GM20431 (cell line): ENCODE results near the gene TNNI3K.

Source experiments
- in situ Hi-C: fragments of 300-500 bp; cut with MseI, MboI; formaldehyde crosslinking; loops from one replicate; pipeline ENCODE4 v1.15.0; 2020; ENCODE audit warnings: low sequenced_read_pairs; ENCODE audit not compliant: unreplicated experiment

Gene TNNI3K

GRCh38 chr1:74480068-74480467, 244.9 kb downstream of the TNNI3K start:
- in situ Hi-C loops: no loop called here

GRCh38 chr1:74481607-74482006, 246.4 kb downstream of the TNNI3K start:
- in situ Hi-C loops: no loop called here

- in situ Hi-C loops: no loop called here
These were observed 250.4 kb downstream of the TNNI3K start for GRCh38 chr1:74485622-74486021.

GRCh38 chr1:74486036-74486435, 250.8 kb downstream of the TNNI3K start:
- in situ Hi-C loops: no loop called here

- in situ Hi-C loops: no loop called here
These were observed 261.5 kb downstream of the TNNI3K start for GRCh38 chr1:74496669-74497068.

GRCh38 chr1:74498901-74499300, 263.7 kb downstream of the TNNI3K start:
- in situ Hi-C loops: no loop called here

- in situ Hi-C loops: loop anchor here (25.0 kb wide), 1 partner anchor 185 kb away; no protein-coding TSS in a partner anchor
These were observed 267.2 kb downstream of the TNNI3K start for GRCh38 chr1:74502432-74502831.

- in situ Hi-C loops: loop anchor here (25.0 kb wide), 1 partner anchor 184 kb away; no protein-coding TSS in a partner anchor
These were observed 267.7 kb downstream of the TNNI3K start for GRCh38 chr1:74502858-74503257.

- in situ Hi-C loops: loop anchor here (25.0 kb wide), 1 partner anchor 183 kb away; no protein-coding TSS in a partner anchor
These were observed 269.1 kb downstream of the TNNI3K start for GRCh38 chr1:74504125-74504932.

GRCh38 chr1:74504933-74505512, 269.8 kb downstream of the TNNI3K start:
- in situ Hi-C loops: loop anchor here (25.0 kb wide), 1 partner anchor 182 kb away; no protein-coding TSS in a partner anchor

- in situ Hi-C loops: loop anchor here (25.0 kb wide), 1 partner anchor 181 kb away; no protein-coding TSS in a partner anchor
These were observed 270.9 kb downstream of the TNNI3K start for GRCh38 chr1:74505928-74506710.

- in situ Hi-C loops: loop anchor here (25.0 kb wide), 1 partner anchor 179 kb away; no protein-coding TSS in a partner anchor
These were observed 273.3 kb downstream of the TNNI3K start for GRCh38 chr1:74508449-74508848.

GRCh38 chr1:74512170-74512915, 277.2 kb downstream of the TNNI3K start, which contains the start of gene LRRC53:
TSS of gene LRRC53 (minus strand) at chr1:74512611. CDS start at chr1:74483349, 29,262 bp downstream.
- in situ Hi-C loops: loop anchor here (25.0 kb wide), 1 partner anchor 175 kb away; no protein-coding TSS in a partner anchor

- in situ Hi-C loops: loop anchor here (25.0 kb wide), 1 partner anchor 174 kb away; no protein-coding TSS in a partner anchor
These were observed 278.5 kb downstream of the TNNI3K start for GRCh38 chr1:74513411-74514300.

GRCh38 chr1:74517599-74518051, 282.4 kb downstream of the TNNI3K start:
- in situ Hi-C loops: loop anchor here (25.0 kb wide), 1 partner anchor 170 kb away; no protein-coding TSS in a partner anchor

- in situ Hi-C loops: loop anchor here (25.0 kb wide), 1 partner anchor 165 kb away; no protein-coding TSS in a partner anchor
These were observed 287.0 kb downstream of the TNNI3K start for GRCh38 chr1:74522148-74522547.

- in situ Hi-C loops: loop anchor here (25.0 kb wide), 1 partner anchor 163 kb away; no protein-coding TSS in a partner anchor
These were observed 288.8 kb downstream of the TNNI3K start for GRCh38 chr1:74523873-74524480.

- in situ Hi-C loops: no loop called here
These were observed 291.5 kb downstream of the TNNI3K start for GRCh38 chr1:74526708-74527107.
